ENCODE measurements around the gene CDX2.

Gene CDX2

DNA sequence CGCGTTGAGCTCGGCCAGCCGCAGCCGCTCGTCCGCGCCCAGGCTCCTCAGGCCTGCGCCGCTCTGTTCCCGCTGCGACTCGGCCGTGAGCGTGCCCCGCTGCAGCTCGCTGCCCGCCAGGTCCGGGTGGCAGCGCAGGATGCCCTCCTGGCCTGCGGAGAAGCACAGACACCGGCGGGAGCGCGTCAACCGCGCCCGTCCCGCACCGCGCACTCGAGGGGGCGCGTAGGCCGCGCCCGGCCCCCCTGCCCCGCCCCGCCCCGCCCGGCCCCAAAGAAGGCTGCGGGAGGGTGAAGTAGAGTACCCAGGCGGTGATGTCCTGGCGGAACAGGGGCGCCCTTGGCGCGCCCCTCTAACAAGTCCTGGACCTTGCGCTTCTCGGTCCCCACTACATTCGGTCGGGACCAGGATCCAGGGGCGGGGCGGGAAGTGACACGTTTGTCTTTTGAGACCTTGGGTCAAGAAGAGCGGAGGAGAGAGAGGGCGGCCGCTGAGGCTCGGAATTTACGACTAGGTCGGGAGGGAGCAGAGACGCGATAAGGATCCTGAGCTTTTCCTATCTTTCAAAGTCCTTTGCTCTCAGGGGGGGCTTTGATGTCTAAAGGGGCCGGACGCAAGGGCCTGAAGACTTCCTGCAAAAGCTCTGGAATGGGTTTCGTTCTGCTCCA is 9.3 kb upstream of the CDX2 start:
- no peak for DNase-seq

GRCh38 chr13:27977476-27978300 is 8.6 kb upstream of the CDX2 start:
- no peak for DNase-seq

DNA sequence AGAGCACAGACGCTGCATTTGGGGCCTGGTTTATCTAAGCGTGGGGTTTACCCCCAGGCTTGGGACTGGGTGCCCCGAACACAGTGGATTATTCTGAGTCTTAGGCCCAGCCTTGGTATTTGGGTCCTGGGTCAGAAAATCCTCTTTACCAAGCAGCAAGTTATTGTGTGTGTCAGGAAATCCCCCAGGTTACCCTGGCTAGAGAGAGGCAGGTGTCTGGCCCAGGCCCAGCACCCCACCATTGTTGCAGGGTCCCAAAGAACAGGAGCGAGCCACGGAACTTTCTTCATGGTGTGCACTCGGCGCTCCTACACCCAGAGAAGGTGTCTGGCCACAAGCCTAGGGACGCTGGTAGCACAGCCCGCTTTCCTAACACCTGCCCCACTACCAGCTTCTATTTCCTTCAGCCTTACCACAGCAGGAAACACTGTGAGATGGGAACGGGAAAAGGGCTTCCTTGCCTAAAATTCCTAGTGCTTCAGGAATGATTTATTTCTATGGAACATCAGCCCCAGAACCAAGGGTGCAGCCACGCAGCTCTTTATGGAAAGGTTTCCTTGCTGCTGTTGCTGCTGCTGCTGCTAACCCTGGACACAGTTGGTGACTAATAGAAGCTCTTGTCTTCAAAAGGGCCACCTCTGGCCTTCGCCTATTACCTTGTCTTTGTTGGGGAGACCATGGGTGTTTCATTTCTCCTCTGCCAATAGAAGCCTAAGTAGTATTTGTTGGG is 7.4 kb upstream of the CDX2 start:
- no peak for DNase-seq

DNA sequence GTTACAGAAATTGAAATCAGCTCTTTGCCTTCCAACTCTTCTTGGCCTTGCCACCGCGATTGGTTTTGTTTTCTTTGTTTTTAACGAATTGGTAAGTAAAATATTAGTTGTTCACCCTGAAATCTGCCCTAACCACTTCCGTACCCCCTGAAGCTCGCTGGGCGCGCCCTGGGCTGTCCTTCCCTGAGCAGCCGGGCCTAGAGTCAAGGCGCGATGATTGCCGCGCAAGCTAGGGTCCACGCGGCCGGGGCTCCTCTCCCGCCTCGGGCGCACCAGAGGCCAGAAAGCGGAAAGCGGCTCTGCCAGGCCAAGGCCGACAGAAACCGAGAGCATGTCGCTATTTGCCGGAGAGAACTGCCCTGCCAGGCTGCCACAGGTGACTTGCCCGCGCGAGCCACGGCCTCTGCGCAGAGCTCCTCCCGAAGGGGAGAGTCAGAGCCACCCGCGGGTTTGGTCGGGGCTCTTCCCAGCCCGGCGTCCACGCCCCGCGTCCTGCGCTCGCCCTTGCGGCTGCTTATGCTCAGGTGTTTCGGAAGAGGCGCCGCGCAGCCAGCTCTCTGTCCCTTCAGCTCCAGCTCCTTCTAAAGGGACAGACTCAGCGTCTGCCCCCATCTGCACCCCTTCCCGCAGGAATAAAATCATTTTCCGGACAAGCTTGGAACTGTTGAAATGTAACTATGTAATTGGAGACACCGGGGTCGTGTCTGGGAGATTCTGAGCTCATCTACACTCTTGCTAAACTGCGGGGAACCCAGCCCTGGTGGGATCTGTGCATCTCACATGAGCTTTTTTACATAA is 6.6 kb upstream of the CDX2 start:
- DNase-seq, result no peak

GRCh38 chr13:27973961-27974662 is 5.0 kb upstream of the CDX2 start:
- DNase-seq, result no peak

DNA sequence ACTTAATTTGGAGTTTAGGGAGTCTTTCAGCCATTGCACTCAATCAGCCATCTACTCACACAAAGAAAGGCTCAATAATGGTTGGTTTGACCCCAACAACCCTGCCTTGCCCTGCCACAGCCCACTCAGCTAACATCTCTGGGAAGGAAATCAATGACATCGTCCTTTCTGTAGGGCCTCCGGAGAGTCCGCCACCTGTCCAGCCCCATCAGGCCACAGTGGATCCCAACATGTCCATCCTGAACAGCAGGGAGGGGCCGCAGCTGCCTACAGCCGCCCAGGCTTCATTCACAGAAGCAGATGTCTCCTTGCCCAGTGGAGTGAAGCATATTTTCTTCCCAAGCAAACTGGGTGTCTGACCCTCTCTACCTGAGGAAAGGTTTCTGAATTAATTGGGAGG is 4.2 kb upstream of the CDX2 start:
- no peak for DNase-seq

DNA sequence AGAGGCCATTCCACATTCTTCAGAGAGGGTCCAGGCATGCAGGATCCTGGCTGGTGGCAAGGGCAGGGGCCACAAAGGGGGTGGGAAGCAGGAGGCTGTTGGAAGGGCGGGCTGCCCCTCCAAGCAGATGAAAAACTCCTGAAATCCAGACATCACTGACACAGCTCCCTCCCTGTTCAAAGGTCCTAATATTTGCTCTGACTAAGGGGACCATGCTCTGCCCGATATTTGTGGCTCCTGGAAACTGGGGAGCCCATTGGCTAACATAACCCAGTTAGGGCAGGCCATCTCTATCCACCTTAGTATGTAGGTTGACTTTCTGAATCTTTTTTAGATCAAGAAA is 3.3 kb upstream of the CDX2 start:
- DNase-seq, result no peak

GRCh38 chr13:27971776-27972477 is 2.8 kb upstream of the CDX2 start:
- DNase-seq, result no peak

DNA sequence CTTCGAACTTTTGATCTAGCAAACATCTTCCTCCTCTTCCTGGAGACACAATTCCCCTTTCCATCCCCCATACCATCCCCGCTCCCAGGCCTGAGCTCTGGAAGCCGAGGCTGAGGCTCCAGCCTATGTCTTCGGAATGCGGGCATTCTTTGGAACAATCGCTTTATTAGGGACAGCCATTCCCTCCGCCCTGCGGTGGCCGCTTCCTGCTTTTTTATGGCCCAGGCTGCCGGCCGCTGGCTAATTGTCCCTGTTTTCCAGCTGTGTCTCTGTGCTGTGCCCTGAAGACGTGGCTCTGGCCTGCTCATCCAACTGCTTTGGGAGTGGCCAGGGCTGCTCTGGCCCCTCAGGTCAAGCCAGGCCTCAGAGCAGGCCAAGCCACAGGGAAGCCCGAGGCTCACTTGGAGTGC is 2.1 kb upstream of the CDX2 start:
- no peak for DNase-seq

DNA sequence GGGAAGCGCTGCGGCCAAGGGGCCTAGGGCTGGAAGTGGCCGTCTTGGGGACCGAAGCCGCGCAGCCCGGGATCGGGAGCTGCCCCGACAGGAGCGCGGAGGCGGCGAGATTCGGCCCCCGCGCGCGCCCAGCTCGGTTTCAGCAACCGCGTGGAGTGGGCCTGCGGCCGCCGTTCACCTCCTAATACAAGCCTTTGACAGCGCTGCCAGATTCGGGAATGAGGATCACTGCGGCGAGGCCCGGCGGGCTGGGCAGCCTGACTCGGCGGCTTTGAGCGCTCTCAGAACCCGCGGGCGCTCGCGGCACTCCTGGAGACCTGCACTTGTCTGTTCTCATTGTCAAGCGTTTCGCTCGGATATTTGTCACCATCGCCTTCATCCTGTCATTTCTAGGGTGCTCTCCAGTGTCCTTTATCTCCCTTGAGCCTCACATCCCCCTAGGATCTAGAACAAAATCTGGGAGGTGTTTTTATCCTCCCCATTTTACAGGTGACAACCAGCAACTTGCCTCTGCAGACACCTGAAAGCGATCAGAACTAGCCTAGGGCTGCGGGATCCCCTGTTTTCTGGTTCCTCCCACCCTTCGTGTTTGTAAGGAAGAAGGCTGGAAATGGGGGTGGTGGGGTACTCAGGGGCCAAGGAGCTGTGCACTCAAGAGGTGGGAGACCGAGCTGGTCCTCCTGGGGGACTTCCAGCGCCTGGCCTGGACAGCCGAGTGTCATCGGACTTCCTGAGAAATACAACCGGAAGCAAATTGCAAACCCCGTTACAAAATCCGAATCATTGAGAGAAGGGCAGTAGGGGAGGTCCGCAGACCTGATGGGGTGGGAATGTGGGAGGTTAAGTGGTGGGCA is 1.5 kb upstream of the CDX2 start:
- DNase-seq, result no peak

- DNase-seq, result no peak
These were observed 733 bp upstream of the CDX2 start for GRCh38 chr13:27969866-27970229.

- DNase-seq, result no peak
These were observed 616 bp downstream of the CDX2 start for GRCh38 chr13:27968316-27969081.

- DNase-seq, result no peak
These were observed 1.3 kb downstream of the CDX2 start for GRCh38 chr13:27967736-27968315.

- DNase-seq, result no peak
These were observed 1.8 kb downstream of the CDX2 start for GRCh38 chr13:27967203-27967735.

GRCh38 chr13:27966641-27967202 is 2.4 kb downstream of the CDX2 start:
- no peak for DNase-seq

DNA sequence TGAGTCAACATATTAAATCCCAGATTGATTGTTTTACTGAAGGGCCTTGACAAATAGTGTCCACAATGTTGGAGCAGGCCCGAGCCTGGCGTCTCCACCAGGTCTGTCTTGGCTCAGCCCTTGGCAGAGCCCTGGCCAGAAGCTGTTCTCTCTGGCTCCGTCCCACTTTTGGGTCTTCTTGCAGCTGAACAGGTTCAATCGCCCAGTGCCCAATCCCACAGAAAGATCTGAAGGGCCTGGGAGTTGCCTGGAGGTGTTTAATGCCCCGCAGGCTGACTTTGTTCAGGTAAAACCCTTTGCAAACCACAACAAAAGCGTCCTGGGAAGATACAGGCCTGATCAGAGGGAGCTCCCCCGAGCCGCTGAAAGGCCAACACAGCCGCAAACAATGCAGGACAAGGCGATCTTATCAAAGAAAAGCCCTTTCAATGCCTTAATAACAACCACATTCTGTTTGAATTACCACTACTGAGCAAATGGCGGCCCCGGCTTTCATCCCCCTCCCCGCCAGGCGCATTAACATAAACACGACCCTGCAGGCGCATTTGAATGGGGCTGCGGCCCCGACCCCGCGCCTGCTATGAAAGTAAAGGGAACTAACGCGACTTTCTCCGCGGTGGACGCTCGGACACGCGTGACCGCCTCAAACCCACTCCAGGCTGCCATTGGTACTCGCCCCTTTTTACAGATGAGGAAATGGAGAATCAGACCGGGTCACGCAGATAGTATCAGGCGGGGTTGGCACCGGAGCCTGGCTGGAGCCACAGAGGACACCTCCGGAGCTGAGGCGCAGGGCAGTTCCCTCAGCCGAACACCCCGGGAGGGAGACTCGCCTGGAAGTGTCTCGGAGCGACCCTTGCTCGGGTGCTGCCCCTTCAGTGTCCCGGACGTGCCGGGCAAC is 3.1 kb downstream of the CDX2 start:
- DNase-seq, result no peak

DNA sequence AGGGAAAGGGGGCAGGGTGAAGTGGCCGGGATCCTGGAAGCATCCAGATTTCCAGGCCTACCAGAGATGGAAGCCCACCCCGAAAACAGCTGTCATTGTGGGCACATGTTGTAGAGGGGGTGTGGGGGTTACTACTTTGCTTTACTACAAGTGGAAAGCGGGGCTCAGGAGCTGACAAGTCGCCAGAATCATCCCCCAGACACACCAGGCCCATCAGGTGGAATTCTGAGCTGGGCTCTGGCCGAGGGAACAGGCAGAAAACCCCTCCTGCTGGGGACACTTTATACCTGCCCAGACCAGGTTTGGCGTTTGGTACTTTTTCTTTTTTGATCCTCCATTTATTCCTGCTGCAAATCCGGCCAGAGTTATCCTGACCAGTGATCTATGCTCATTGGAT is 3.8 kb downstream of the CDX2 start:
- DNase-seq, result no peak

DNA sequence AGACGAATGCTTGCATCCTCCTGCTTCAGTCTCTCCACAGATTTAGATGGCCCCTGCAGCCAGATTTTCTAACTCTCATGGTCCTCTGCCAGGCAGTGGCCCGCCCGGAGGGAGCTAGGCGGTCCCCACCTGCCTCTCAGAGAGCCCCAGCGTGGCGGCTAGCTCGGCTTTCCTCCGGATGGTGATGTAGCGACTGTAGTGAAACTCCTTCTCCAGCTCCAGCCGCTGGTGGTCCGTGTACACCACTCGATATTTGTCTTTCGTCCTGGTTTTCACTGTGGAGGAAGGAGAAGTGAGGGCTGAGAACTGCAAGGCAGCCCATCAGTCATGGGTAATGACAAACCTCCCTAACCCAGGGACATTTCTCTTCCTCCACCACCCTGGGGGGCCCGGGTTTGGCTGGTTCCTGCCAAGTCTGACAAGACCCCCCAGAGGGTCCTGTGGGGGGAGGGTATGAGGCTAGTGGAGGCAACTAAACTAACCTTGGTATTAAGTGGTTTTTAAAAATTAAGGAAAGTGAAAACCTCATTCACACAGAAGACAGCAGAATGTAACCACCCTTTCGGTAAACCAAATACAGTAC is 4.3 kb downstream of the CDX2 start:
- DNase-seq, result no peak

Measured in bone marrow (tissue), 2 donors.